Fibroblast of skin of left biceps (primary cell): ENCODE data around the gene KLHDC8A.

Experiments
- DNase-seq, 2 experiments: peaks; one replicate each; pipeline ENCODE4 v3.0.0-alpha.2; 2013; ENCODE audit warnings: low read depth in 2 of 2

The KLHDC8A gene

GRCh38 chr1:205344066-205344928 lies 12.4 kb downstream of the KLHDC8A start:
- no peak for DNase-seq

- DNase-seq = no peak
Observed at GRCh38 chr1:205343431-205344065, 13.2 kb downstream of the KLHDC8A start.

GRCh38 chr1:205342986-205343385 lies 13.7 kb downstream of the KLHDC8A start:
- no peak for DNase-seq

GRCh38 chr1:205340676-205341075 lies 16.0 kb downstream of the KLHDC8A start:
- DNase-seq = no peak

GRCh38 chr1:205339717-205340116 lies 17.0 kb downstream of the KLHDC8A start:
- DNase-seq = no peak

- no peak for DNase-seq
Observed at GRCh38 chr1:205339197-205339702, 17.5 kb downstream of the KLHDC8A start.

- DNase-seq = no peak
Observed at GRCh38 chr1:205338011-205338410, 18.7 kb downstream of the KLHDC8A start.

- DNase-seq = no peak
Observed at GRCh38 chr1:205337481-205337880, 19.2 kb downstream of the KLHDC8A start.

GRCh38 chr1:205335692-205336091 lies 21.0 kb downstream of the KLHDC8A start:
- DNase-seq = no peak

- DNase-seq = no peak
Observed at GRCh38 chr1:205332015-205332791, 24.5 kb downstream of the KLHDC8A start.

- DNase-seq = no peak
Observed at GRCh38 chr1:205330150-205330549, 26.6 kb downstream of the KLHDC8A start.

- DNase-seq = no peak
Observed at GRCh38 chr1:205329719-205330118, 27.0 kb downstream of the KLHDC8A start.

GRCh38 chr1:205328476-205328875 lies 28.2 kb downstream of the KLHDC8A start:
- DNase-seq = no peak

GRCh38 chr1:205326812-205327466 lies 29.8 kb downstream of the KLHDC8A start:
- no peak for DNase-seq

GRCh38 chr1:205325334-205325884 lies 31.3 kb downstream of the KLHDC8A start:
- peak; percentile 44 to 47 for DNase-seq

- DNase-seq = no peak
Observed at GRCh38 chr1:205324781-205325180, 31.9 kb downstream of the KLHDC8A start.

GRCh38 chr1:205323794-205324193 lies 32.9 kb downstream of the KLHDC8A start:
- no peak for DNase-seq

- no peak for DNase-seq
Observed at GRCh38 chr1:205321959-205322283, 34.8 kb downstream of the KLHDC8A start.

GRCh38 chr1:205321162-205321958 lies 35.4 kb downstream of the KLHDC8A start, which contains the start of gene NUAK2:
Gene NUAK2 (minus strand): TSS chr1:205321745. CDS start chr1:205321628, 117 bp downstream.
- DNase-seq = peak; percentile 61 to 64
